Mesendoderm (in vitro differentiated cells): ENCODE measurements around the gene PKNOX2.

Source experiments
- DNase-seq: peaks from one replicate; pipeline ENCODE4 v3.0.0; 2013
- H2AK5ac ChIP-seq: 2 replicates; pipeline ENCODE4 v1.6.1; 2013; ENCODE audit warnings: low read length, inconsistent platforms
- H2BK120ac ChIP-seq: 2 replicates; pipeline ENCODE4 v1.6.1; 2013; ENCODE audit warnings: low read depth, mild to moderate bottlenecking, low read length, moderate library complexity, mixed read lengths
- H2BK15ac ChIP-seq: replicated peaks from 2 replicates; pipeline ENCODE4 v1.6.1; 2013; ENCODE audit warnings: low read depth, mild to moderate bottlenecking, moderate library complexity
- H2BK5ac ChIP-seq: 2 replicates; pipeline ENCODE4 v1.6.1; 2013; ENCODE audit warnings: low read length, inconsistent platforms
- H3K18ac ChIP-seq: 2 replicates; pipeline ENCODE4 v1.6.1; 2013; ENCODE audit warnings: mild to moderate bottlenecking, low read length, mixed read lengths
- H3K23ac ChIP-seq: one replicate; pipeline ENCODE4 v1.6.1; 2013; ENCODE audit warnings: low read length
- H3K27ac ChIP-seq: 2 replicates; pipeline ENCODE4 v1.5.1; 2013; ENCODE audit warnings: low read depth, mild to moderate bottlenecking, inconsistent platforms, low read length, moderate library complexity
- H3K27me3 ChIP-seq: 2 replicates; pipeline ENCODE4 v1.6.1; 2013; ENCODE audit warnings: low read length, control low read depth, mild to moderate bottlenecking, inconsistent platforms; ENCODE audit not compliant: insufficient read depth, poor library complexity
- H3K36me3 ChIP-seq: 2 replicates; pipeline ENCODE4 v1.6.1; 2013; ENCODE audit warnings: low read length, inconsistent platforms; ENCODE audit not compliant: control insufficient read depth, insufficient read depth
- H3K4ac ChIP-seq: one replicate; pipeline ENCODE4 v1.6.1; 2013; ENCODE audit warnings: low read depth, mild to moderate bottlenecking, low read length, moderate library complexity
- H3K4me1 ChIP-seq: 2 replicates; pipeline ENCODE4 v1.6.1; 2013; ENCODE audit warnings: low read depth, low read length, inconsistent platforms; ENCODE audit not compliant: control insufficient read depth
- H3K4me2 ChIP-seq: 2 replicates; pipeline ENCODE4 v1.6.1; 2013; ENCODE audit warnings: low read length
- H3K4me3 ChIP-seq: 2 replicates; pipeline ENCODE4 v1.5.1; 2013; ENCODE audit warnings: mild to moderate bottlenecking, low read length
- H3K56ac ChIP-seq: one replicate; pipeline ENCODE4 v1.6.1; 2013; ENCODE audit warnings: low read length
- H3K79me1 ChIP-seq: 2 replicates; pipeline ENCODE4 v1.6.1; 2013; ENCODE audit warnings: low read length, inconsistent platforms
- H3K79me2 ChIP-seq: 2 replicates; pipeline ENCODE4 v1.6.1; 2013; ENCODE audit warnings: mild to moderate bottlenecking, low read length; ENCODE audit not compliant: control insufficient read depth, insufficient read depth
- H3K9ac ChIP-seq: 2 replicates; pipeline ENCODE4 v1.6.1; 2013; ENCODE audit warnings: low read length, inconsistent platforms
- H4K5ac ChIP-seq: one replicate; pipeline ENCODE4 v1.6.1; 2013; ENCODE audit warnings: low read length
- H4K8ac ChIP-seq: one replicate; pipeline ENCODE4 v1.6.1; 2013; ENCODE audit warnings: low read depth, mild to moderate bottlenecking, control low read depth, low read length, moderate library complexity
- WGBS: extraction: QIAGEN DNeasy Blood & Tissue Kit; methylation state at CpG from one replicate; pipeline ENCODE4 v1.1.7; 2013; ENCODE audit warnings: low lambda C conversion rate, missing lambda C conversion rate; ENCODE audit not compliant: insufficient coverage; ENCODE audit errors: extremely low coverage; 5-methylcytosine and 5-hydroxymethylcytosine counted together

PKNOX2 gene

GRCh38 chr11:125193841-125194240 lies 29.3 kb downstream of the PKNOX2 start:
- no peak for DNase-seq
- Histone ChIP-seq H3K79me2 (no peaks in the 10 kb centered on the region), H4K5ac (no peak overlapping the region), H3K23ac (no peak overlapping the region), H3K4me2 (no peak overlapping the region), H3K56ac (no peak overlapping the region), H3K27me3 (no peaks in the 10 kb centered on the region), H3K27ac (no peak overlapping the region), H3K4me1 (peaks cover 5% of the 10 kb centered on the region), H2BK15ac (no peak overlapping the region), H3K4ac (no peak overlapping the region), H3K18ac (no peak overlapping the region), H4K8ac (no peak overlapping the region), H3K79me1 (no peaks in the 10 kb centered on the region), H2BK5ac (no peak overlapping the region), H2BK120ac (no peak overlapping the region), H3K9ac (no peak overlapping the region), H2AK5ac (no peak overlapping the region), H3K4me3 (no peak overlapping the region), H3K36me3 (no peaks in the 10 kb centered on the region)
- no CpG with 5 or more reads among the region's 7 CpGs for WGBS

GRCh38 chr11:125199915-125200314 lies 35.4 kb downstream of the PKNOX2 start:
- Histone ChIP-seq H2BK5ac (no peak overlapping the region), H2AK5ac (no peak overlapping the region)

DNA sequence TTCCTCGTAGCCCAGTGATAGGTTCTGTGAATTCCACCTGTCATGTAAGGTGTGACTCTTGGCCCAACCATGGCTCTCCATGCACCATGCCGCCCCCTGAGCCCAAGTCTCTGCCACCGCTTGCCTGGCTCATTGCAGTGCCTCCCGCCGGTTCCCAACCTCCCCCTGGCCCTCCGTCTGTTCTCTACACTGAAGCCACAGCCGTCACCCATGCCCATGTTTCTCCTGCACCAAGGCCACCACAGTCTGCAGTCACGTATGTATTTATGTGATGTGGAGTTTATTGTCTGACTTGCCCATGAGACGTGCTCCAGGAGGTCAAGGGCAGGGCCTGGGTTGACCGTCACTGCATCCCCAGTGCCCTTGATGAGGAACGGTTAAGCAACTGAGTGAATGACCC lies 35.9 kb downstream of the PKNOX2 start:
- no peaks in the 10 kb centered on the region for H3K36me3 ChIP-seq
- no peak overlapping the region for H2AK5ac ChIP-seq
- H3K4me2 ChIP-seq, result no peak overlapping the region
- peak overlapping the region; percentile 17 for H3K23ac ChIP-seq
- no peak overlapping the region for H4K5ac ChIP-seq
- no CpG with 5 or more reads among the region's 11 CpGs for WGBS
- no peak overlapping the region for H4K8ac ChIP-seq
- no peak overlapping the region for H3K18ac ChIP-seq
- peaks cover 8% of the 10 kb centered on the region for H3K4me1 ChIP-seq
- no peak overlapping the region for H3K4me3 ChIP-seq
- no peak overlapping the region for H3K9ac ChIP-seq
- no peak overlapping the region for H3K56ac ChIP-seq
- no peak overlapping the region for H3K27ac ChIP-seq
- no peak overlapping the region for H3K4ac ChIP-seq
- no peaks in the 10 kb centered on the region for H3K27me3 ChIP-seq
- no peak overlapping the region for H2BK120ac ChIP-seq
- H2BK15ac ChIP-seq, result no peak overlapping the region
- no peaks in the 10 kb centered on the region for H3K79me1 ChIP-seq
- H2BK5ac ChIP-seq, result no peak overlapping the region
- no peaks in the 10 kb centered on the region for H3K79me2 ChIP-seq
- no peak for DNase-seq

More at GRCh38 chr11:125199915-125200314, 35.4 kb downstream of the PKNOX2 start:
- Histone ChIP-seq H3K4me1 (peaks cover 8% of the 10 kb centered on the region), H3K27ac (no peak overlapping the region), H2BK120ac (no peak overlapping the region), H3K9ac (no peak overlapping the region), H4K5ac (no peak overlapping the region), H3K56ac (no peak overlapping the region), H3K79me1 (no peaks in the 10 kb centered on the region), H3K36me3 (no peaks in the 10 kb centered on the region), H3K4me2 (no peak overlapping the region), H3K23ac (no peak overlapping the region), H3K4me3 (no peak overlapping the region), H3K4ac (no peak overlapping the region), H4K8ac (no peak overlapping the region), H3K18ac (no peak overlapping the region), H2BK15ac (no peak overlapping the region), H3K27me3 (no peaks in the 10 kb centered on the region), H3K79me2 (no peaks in the 10 kb centered on the region)
- WGBS, result no CpG with 5 or more reads among the region's 2 CpGs
- no peak for DNase-seq

- peaks cover 13% of the 10 kb centered on the region for H3K4me1 ChIP-seq
- no CpG with 5 or more reads among the region's 10 CpGs for WGBS
Observed at GRCh38 chr11:125201525-125202141, 37.1 kb downstream of the PKNOX2 start.

GRCh38 chr11:125202362-125202880 lies 37.9 kb downstream of the PKNOX2 start:
- Histone ChIP-seq H3K27me3 (no peaks in the 10 kb centered on the region), H3K9ac (no peak overlapping the region), H3K27ac (no peak overlapping the region), H4K8ac (no peak overlapping the region), H3K56ac (no peak overlapping the region), H2AK5ac (no peak overlapping the region), H3K4me2 (no peak overlapping the region), H2BK15ac (no peak overlapping the region), H3K23ac (no peak overlapping the region), H3K4me1 (peaks cover 14% of the 10 kb centered on the region), H3K79me2 (no peaks in the 10 kb centered on the region), H2BK5ac (no peak overlapping the region), H3K36me3 (no peaks in the 10 kb centered on the region), H3K18ac (no peak overlapping the region), H3K4ac (no peak overlapping the region), H3K4me3 (no peak overlapping the region), H2BK120ac (no peak overlapping the region), H3K79me1 (no peaks in the 10 kb centered on the region), H4K5ac (no peak overlapping the region)
- WGBS, result no CpG with 5 or more reads among the region's 4 CpGs
- peak; percentile 54 for DNase-seq

More at GRCh38 chr11:125201525-125202141, 37.1 kb downstream of the PKNOX2 start:
- Histone ChIP-seq H3K56ac (peak overlapping the region; percentile 54), H3K9ac (no peak overlapping the region), H3K4me2 (no peak overlapping the region), H3K27ac (peak overlapping the region; percentile 37), H3K79me2 (no peaks in the 10 kb centered on the region), H3K4ac (no peak overlapping the region), H2AK5ac (no peak overlapping the region), H3K27me3 (no peaks in the 10 kb centered on the region), H3K79me1 (no peaks in the 10 kb centered on the region), H2BK120ac (no peak overlapping the region), H3K4me3 (no peak overlapping the region), H2BK5ac (no peak overlapping the region), H3K18ac (no peak overlapping the region), H4K8ac (no peak overlapping the region), H4K5ac (no peak overlapping the region), H3K36me3 (no peaks in the 10 kb centered on the region), H3K23ac (no peak overlapping the region), H2BK15ac (no peak overlapping the region)
- peak; percentile 62 for DNase-seq

DNA sequence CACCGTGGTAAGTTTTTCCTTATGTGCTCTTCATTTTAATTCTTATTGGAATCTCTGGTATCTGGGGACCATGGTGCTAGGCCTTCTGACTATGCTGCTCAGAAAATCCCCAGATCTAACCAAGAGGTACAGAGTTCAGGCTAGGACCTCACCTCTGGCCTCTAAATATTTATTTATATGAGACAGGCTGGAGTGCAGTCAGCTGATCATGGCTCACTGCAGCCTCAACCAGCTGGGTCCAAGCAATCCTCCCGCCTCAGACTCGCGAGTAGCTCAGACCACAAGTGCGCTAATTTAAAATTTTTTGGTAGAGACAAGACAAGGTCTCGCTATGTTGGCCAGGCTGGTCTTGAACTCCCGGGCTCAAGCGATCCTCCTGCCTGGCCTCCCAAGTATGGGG lies 38.4 kb downstream of the PKNOX2 start:
- H3K18ac ChIP-seq, result no peak overlapping the region
- H3K79me2 ChIP-seq, result no peaks in the 10 kb centered on the region
- H3K27ac ChIP-seq, result no peak overlapping the region
- no peak overlapping the region for H4K8ac ChIP-seq
- no CpG with 5 or more reads among the region's 8 CpGs for WGBS
- H2BK5ac ChIP-seq, result no peak overlapping the region
- H3K23ac ChIP-seq, result no peak overlapping the region
- peaks cover 14% of the 10 kb centered on the region for H3K4me1 ChIP-seq
- no peaks in the 10 kb centered on the region for H3K79me1 ChIP-seq
- H3K9ac ChIP-seq, result no peak overlapping the region
- H3K56ac ChIP-seq, result no peak overlapping the region
- no peak overlapping the region for H3K4me2 ChIP-seq
- H2BK120ac ChIP-seq, result no peak overlapping the region
- H3K36me3 ChIP-seq, result no peaks in the 10 kb centered on the region
- H2BK15ac ChIP-seq, result no peak overlapping the region
- no peak overlapping the region for H3K4ac ChIP-seq
- DNase-seq, result no peak
- H3K27me3 ChIP-seq, result no peaks in the 10 kb centered on the region
- H2AK5ac ChIP-seq, result no peak overlapping the region
- no peak overlapping the region for H3K4me3 ChIP-seq
- no peak overlapping the region for H4K5ac ChIP-seq
